Vagina (tissue), 2 donors: ENCODE results near the gene UTP20. TPM values are rescaled to one million over a fixed set of nuclear protein-coding genes. Genes with fewer than 3 reads are reported as not detected.

Experiments used
- DNase-seq, 2 donors: peaks; one replicate each; pipeline ENCODE4 v3.0.0-alpha.2; 2017; ENCODE audit errors: extremely low spot score in 2 of 2
- H3K27ac ChIP-seq: fragments of 200-600 bp; sonication (generic); one replicate; pipeline ENCODE4 v1.5.1; 2019
- H3K27me3 ChIP-seq: fragments of 200-600 bp; sonication (generic); one replicate; pipeline ENCODE4 v1.5.1; 2019
- H3K36me3 ChIP-seq, 2 donors: fragments of 200-600 bp; sonication (generic); one replicate each; pipeline ENCODE4 v1.5.1; 2017 to 2019
- H3K4me1 ChIP-seq: fragments of 200-600 bp; sonication (generic); one replicate; pipeline ENCODE4 v1.5.1; 2019
- H3K4me3 ChIP-seq, 2 donors: fragments of 200-600 bp; sonication (generic); 1 replicate in 1 of 2; 2 replicates in 1 of 2; pipeline ENCODE4 v1.5.1; 2016 to 2019
- H3K9me3 ChIP-seq: fragments of 200-600 bp; sonication (generic); one replicate; pipeline ENCODE4 v1.5.1; 2019
- POLR2A ChIP-seq, 2 donors: fragments of 450-650 bp; IDR thresholded peaks; one replicate each; pipeline ENCODE4 v1.6.1; 2017; ENCODE audit warnings: antibody characterized with exemption in 2 of 2, mild to moderate bottlenecking in 2 of 2, moderate library complexity in 2 of 2
- POLR2AphosphoS5 ChIP-seq, 2 donors: sonication (generic); formaldehyde crosslinking; IDR thresholded peaks; one replicate each; pipeline ENCODE4 v1.9.0; 2017; ENCODE audit warnings: antibody characterized with exemption in 2 of 2, mild to moderate bottlenecking in 2 of 2, low read depth in 1 of 2; ENCODE audit not compliant: insufficient read depth in 1 of 2
- intact Hi-C: fragments of 100-400 bp; cut with DNase I; formaldehyde crosslinking; loops from one replicate; pipeline ENCODE4 v1.15.1; 2023
- total RNA-seq: library from RNA; depleted of rRNA; stranded (reverse); fragments of >200 nt; gene quantifications from one replicate; pipeline ENCODE4 v1.2.3, GENCODE V29; 2016
- TF ChIP-seq, protein P1 (sequence below), 3 experiments: fragments of 450-650 bp in 2 of 3; fragments of 200-600 bp in 1 of 3; sonication (generic) in 1 of 3; IDR thresholded peaks; one replicate each; pipeline ENCODE4 v1.5.1; 2017 to 2019; ENCODE audit warnings: antibody characterized with exemption in 3 of 3, mild to moderate bottlenecking in 2 of 3, moderate library complexity in 2 of 3

The UTP20 gene
- total RNA-seq, 1 donor from 2014 or later = 11.5 TPM

DNA sequence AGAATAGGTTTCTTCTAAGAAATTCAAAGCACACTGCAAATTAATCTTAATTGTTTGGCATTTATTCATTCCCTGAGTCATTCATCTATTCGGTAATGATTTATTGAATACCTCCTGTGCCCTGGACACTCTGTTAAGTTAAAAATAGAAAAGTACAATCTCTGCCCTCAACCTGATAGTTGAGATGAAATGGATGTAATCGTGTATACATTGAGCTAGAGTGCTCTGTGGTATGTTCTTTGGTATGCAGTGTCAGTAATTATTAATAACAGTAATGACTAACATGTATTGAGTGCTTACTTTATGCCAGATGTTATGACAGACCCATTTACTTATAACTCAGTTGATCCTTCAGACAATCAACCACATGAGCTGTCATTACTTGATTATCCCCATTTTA lies 47.6 kb downstream of the UTP20 start:
- TF ChIP-seq, protein P1, sequence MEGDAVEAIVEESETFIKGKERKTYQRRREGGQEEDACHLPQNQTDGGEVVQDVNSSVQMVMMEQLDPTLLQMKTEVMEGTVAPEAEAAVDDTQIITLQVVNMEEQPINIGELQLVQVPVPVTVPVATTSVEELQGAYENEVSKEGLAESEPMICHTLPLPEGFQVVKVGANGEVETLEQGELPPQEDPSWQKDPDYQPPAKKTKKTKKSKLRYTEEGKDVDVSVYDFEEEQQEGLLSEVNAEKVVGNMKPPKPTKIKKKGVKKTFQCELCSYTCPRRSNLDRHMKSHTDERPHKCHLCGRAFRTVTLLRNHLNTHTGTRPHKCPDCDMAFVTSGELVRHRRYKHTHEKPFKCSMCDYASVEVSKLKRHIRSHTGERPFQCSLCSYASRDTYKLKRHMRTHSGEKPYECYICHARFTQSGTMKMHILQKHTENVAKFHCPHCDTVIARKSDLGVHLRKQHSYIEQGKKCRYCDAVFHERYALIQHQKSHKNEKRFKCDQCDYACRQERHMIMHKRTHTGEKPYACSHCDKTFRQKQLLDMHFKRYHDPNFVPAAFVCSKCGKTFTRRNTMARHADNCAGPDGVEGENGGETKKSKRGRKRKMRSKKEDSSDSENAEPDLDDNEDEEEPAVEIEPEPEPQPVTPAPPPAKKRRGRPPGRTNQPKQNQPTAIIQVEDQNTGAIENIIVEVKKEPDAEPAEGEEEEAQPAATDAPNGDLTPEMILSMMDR (IDR thresholded peaks at IDR 0.05) = no peak
- TF ChIP-seq POLR2AphosphoS5 (IDR thresholded peaks at IDR 0.05; ENCODE audit: insufficient read depth in 1 of 2, low read depth in 1 of 2) (no peak), POLR2A (IDR thresholded peaks at IDR 0.05) (no peak)
- intact Hi-C loops = no loop called here
- Histone ChIP-seq H3K36me3 (peaks cover 0 to 39% of the 10 kb centered on the region in 2 donors), H3K27me3 (no peaks in the 10 kb centered on the region), H3K4me3 (no peak overlapping the region), H3K4me1 (no peaks in the 10 kb centered on the region), H3K9me3 (no peaks in the 10 kb centered on the region), H3K27ac (no peak overlapping the region)
- no peak for DNase-seq

DNA sequence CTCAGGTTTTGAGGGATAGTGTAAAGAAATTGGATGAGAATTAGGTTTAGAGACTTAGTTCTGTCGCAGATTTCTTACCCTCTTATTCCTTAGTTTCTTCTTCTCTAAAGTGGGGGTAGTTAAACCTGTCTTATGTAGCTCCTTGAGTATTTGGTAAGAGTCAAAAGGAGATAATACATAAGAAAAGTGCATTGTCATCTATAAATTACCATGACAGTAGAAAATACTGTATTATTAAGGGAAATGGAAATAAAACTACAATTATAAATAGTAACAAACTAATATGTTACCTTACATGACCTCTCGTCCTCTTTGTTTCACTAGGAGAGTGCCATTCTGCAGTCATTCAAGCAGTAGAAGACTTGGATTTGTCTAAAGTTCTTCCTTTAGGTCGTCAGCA lies 49.0 kb downstream of the UTP20 start:
- H3K4me3 ChIP-seq = no peak overlapping the region
- H3K27ac ChIP-seq = no peak overlapping the region
- TF ChIP-seq POLR2AphosphoS5 (IDR thresholded peaks at IDR 0.05; ENCODE audit: insufficient read depth in 1 of 2, low read depth in 1 of 2) (no peak), POLR2A (IDR thresholded peaks at IDR 0.05) (no peak)
- TF ChIP-seq, protein P1 (IDR thresholded peaks at IDR 0.05) = no peak
- H3K27me3 ChIP-seq = no peaks in the 10 kb centered on the region
- no peaks in the 10 kb centered on the region for H3K4me1 ChIP-seq
- no peak for DNase-seq
- no peaks in the 10 kb centered on the region for H3K9me3 ChIP-seq
- intact Hi-C loops = no loop called here
- peaks cover 0 to 39% of the 10 kb centered on the region in 2 donors for H3K36me3 ChIP-seq

DNA sequence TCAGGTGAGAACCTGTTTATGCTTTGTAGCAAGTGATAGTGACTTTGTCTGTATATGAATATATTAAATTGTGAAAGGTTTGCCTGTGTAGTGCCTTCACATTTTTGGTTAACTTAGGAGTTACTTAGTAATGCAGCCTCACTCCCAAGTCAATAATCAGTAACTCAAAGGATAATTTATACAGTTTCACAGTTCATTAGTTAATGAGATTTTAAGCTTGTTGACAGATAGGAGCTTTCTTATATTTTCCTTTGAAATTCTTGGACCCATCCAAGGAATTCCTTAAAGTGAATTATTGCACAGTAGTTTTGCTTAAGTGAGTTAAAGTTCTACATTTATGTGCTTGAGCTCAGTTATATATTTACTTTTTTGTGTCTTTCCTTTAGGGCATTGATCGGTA lies 50.7 kb downstream of the UTP20 start:
- Histone ChIP-seq H3K9me3 (no peaks in the 10 kb centered on the region), H3K27ac (no peak overlapping the region), H3K27me3 (no peaks in the 10 kb centered on the region), H3K36me3 (peaks cover 0 to 39% of the 10 kb centered on the region in 2 donors), H3K4me3 (no peak overlapping the region), H3K4me1 (no peaks in the 10 kb centered on the region)
- TF ChIP-seq POLR2A (IDR thresholded peaks at IDR 0.05) = no peak
- TF ChIP-seq POLR2AphosphoS5 (IDR thresholded peaks at IDR 0.05; ENCODE audit: insufficient read depth in 1 of 2, low read depth in 1 of 2) = no peak
- TF ChIP-seq, protein P1 (IDR thresholded peaks at IDR 0.05) = no peak
- DNase-seq = no peak
- intact Hi-C loops = no loop called here

DNA sequence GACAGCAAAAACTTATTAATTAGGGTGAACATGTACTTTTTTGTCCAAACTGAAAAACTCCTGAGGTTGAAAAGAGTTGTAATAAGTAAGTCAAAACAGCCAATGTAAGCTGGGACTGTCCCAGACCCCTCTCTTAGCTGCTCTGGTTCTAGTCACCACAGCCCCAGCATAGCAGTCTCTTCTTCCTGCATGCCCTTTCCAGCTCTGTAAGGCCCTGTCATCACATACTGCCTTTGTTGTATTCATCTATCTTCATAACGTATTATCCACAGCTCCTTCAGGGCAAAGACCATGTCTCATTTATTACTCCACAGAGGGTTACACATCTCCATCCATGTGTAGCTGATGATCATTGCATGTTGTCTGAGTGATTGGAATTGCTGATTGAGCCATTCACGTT lies 56.5 kb downstream of the UTP20 start:
- intact Hi-C loops = no loop called here
- TF ChIP-seq POLR2A (IDR thresholded peaks at IDR 0.05) = no peak
- no peak for TF ChIP-seq POLR2AphosphoS5 (IDR thresholded peaks at IDR 0.05; ENCODE audit: insufficient read depth in 1 of 2, low read depth in 1 of 2)
- TF ChIP-seq, protein P1 (IDR thresholded peaks at IDR 0.05) = no peak
- H3K4me3 ChIP-seq = no peak overlapping the region

DNA sequence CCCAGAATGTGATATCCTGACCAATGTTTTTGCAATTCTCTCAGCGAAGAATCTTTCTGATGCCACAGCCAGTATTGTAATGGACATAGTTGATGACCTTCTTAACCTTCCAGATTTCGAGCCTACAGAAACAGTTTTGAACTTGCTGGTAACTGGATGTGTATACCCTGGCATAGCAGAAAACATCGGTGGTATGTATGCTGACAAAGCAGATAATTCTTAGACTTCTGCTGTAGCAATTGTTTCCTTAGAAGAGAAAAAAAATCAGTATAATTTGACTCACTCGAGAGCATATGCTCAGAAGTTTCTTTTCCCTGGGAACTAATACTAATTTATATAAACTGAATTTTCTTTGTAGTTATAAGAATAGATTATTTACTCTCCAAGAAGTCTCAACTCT lies 58.2 kb downstream of the UTP20 start:
- Histone ChIP-seq H3K27me3 (no peaks in the 10 kb centered on the region), H3K4me1 (no peaks in the 10 kb centered on the region), H3K9me3 (no peaks in the 10 kb centered on the region), H3K36me3 (peaks cover 0 to 48% of the 10 kb centered on the region in 2 donors), H3K4me3 (no peak overlapping the region), H3K27ac (no peak overlapping the region)
- intact Hi-C loops = no loop called here
- TF ChIP-seq, protein P1 (IDR thresholded peaks at IDR 0.05) = no peak
- no peak for DNase-seq

More for the DNA sequence above, 56.5 kb downstream of the UTP20 start:
- H3K36me3 ChIP-seq = peaks cover 0 to 39% of the 10 kb centered on the region in 2 donors
- H3K27ac ChIP-seq = no peak overlapping the region
- DNase-seq = no peak
- no peaks in the 10 kb centered on the region for H3K27me3 ChIP-seq
- H3K9me3 ChIP-seq = no peaks in the 10 kb centered on the region
- H3K4me1 ChIP-seq = no peaks in the 10 kb centered on the region
